ENCODE data around the gene HIPK2.

DNA sequence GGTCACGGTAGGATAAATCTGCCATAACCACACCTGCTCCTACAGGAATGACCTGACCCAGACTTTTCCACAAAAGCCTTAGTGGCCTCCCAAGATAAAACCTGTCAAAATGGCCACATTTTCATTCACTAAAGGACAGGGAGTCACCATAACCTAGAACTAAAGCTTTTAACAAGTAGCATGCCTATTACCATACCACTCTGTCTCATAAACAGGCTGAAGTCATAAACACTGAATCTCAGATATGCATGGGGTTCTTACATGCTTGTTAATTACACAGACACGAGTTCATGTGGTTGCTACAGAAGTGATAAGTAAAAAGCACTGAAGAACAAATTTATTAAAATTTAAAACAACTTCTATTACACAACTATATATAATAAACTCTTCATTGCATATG, 56.0 kb downstream of the HIPK2 start:
- TF ChIP-seq, protein P1, sequence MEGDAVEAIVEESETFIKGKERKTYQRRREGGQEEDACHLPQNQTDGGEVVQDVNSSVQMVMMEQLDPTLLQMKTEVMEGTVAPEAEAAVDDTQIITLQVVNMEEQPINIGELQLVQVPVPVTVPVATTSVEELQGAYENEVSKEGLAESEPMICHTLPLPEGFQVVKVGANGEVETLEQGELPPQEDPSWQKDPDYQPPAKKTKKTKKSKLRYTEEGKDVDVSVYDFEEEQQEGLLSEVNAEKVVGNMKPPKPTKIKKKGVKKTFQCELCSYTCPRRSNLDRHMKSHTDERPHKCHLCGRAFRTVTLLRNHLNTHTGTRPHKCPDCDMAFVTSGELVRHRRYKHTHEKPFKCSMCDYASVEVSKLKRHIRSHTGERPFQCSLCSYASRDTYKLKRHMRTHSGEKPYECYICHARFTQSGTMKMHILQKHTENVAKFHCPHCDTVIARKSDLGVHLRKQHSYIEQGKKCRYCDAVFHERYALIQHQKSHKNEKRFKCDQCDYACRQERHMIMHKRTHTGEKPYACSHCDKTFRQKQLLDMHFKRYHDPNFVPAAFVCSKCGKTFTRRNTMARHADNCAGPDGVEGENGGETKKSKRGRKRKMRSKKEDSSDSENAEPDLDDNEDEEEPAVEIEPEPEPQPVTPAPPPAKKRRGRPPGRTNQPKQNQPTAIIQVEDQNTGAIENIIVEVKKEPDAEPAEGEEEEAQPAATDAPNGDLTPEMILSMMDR (IDR thresholded peaks at IDR 0.05), result no peak
- TF ChIP-seq POLR2A (IDR thresholded peaks at IDR 0.05), result no peak

Data from body of pancreas (tissue), 4 donors.